HT1080 (cell line): ENCODE data around the gene CD226. TPM values are rescaled to one million over a fixed set of nuclear protein-coding genes. Genes with fewer than 3 reads are reported as not detected.

Experiments
- DNase-seq: peaks from one replicate; pipeline ENCODE4 v3.0.0-alpha.2; 2015; ENCODE audit warnings: low read depth
- polyA plus RNA-seq, 2 experiments: library from polyadenylated mRNA; depleted of rRNA; stranded (reverse); fragments of >200 nt; gene quantifications; 2 replicates each; pipeline ENCODE4 v1.2.3, GENCODE V29; 2015
- total RNA-seq: library from RNA; depleted of rRNA; stranded (reverse); fragments of >200 nt; shearing (Covaris generic); gene quantifications from 2 replicates; pipeline ENCODE4 v1.2.3, GENCODE V29; 2014; rRNA removed

Gene CD226
- total RNA-seq = 0.03 and 0.17 TPM in 2 replicates
- 0.05 and 0.06 TPM in 2 replicates for polyA plus RNA-seq (2015; cell fraction: cytosol; rRNA removed)
- polyA plus RNA-seq (2015; cell fraction: nucleus; rRNA removed) = 0.22 and 0.44 TPM in 2 replicates

DNA sequence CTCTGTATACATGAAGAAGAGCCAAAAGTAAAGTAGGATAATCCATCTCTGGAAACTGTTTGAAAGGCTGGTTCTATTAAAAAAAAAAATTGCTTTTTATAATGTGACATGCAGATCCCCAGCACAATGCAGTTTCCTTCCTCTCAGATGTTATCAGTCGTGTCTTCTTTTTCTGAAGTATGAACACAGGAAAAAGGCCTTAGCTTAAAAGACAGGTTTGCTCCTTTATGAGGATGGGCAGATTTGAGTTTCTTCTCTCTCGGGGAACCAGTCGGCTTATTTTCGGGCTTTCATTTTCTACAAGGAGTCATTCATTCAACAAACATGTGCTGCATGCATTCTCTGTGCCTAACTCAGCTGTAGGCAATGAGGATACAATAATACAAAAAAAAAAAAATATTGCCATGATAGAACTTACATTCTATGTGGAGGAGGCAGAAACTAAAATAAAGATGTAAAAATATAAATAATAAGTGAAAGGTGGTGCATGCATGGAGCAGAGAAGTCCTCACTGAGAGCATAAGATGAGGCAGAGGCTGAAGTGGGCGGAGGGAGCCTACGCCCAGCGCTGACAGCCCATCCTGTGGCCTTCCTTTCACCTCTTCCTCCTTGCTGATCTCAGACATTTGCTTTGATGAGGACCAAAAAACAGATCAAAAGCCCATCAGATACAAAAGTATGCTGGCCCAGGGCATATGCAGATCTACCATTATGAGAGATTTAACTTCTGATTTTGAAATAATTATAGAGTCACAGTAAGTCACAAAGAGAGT is at the start of gene CD226:
TSS of gene CD226 (minus strand) at position 513 of the 773 bp plus-strand sequence. CDS start at position 46, 467 bp downstream.
- DNase-seq = no peak

DNA sequence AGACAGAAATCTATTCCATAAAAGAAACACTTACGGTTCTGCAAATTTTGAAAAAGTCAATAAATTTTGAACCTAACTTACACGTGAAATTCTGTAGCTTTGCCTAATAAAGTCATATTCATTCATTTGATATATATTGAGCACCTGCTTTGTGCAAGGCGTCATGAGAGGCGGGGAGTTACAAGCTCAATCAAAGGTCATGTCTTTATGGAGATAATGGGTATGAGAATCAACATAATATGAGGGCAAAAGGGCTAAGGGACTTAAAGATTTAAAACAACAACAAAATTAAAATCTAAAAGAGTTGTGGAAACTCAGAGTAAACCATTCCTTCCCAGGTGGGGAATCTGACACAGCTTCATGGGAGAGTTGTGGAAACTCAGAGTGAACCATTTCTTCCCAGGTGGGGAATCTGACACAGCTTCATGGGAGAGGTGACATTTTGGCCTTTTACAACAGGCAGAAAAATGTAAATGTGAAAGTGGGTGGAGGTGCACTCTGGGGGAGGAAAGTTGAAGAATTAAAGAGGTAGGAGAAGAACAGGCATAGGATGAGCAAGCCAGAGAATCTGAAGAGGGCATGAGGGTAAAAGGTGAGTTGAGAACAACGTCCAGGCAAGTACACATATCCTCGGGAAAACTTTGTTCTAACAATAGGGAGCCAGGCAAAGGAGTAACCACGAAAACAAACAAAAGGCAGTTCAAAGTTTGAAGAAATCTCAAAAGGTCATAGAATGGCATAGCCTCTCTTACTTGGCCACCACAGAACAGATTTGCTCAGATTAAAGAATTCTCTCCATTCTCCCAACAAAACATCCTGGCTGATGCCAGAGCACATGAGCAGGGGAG is 49.5 kb upstream of the CD226 start:
- DNase-seq = peak; percentile 7

DNA sequence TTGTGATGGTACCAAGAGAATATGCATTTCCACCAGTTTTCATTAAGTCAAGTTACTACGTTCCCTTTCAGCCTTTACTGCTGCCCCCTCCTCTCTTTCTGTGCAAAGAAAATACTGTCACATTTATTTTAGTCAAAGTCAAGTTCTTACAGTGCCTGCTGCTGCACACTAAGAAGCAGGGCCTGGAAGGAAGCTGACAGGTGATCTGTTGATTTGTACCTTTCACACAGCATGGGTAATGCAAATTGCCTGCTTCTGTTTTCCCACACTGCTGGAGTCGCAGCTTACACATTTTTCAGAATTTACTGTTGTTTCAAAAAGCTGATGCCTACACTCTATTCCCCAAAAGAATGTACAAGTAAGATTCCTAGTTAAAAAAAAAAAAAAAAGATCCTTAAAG is 48.7 kb upstream of the CD226 start:
- no peak for DNase-seq

DNA sequence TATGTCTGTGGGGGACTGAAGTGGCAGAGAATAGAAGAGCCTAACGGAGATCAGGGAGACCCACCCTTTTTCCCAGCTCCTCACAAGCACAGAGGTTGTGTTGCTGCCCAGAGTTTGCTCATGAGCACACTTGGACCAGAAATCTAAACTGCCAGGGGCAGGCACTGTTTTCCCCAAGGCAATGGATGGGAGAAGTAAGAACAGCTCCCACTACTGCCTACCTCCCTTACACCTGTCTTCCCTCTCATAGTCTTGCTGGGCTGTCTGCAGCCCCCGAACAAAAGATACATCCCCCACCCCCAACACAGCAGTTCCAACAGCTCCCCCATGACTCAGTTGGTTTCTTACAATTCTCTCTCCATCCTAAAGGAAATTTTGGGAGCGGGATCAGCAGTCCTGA is 48.1 kb upstream of the CD226 start:
- no peak for DNase-seq

DNA sequence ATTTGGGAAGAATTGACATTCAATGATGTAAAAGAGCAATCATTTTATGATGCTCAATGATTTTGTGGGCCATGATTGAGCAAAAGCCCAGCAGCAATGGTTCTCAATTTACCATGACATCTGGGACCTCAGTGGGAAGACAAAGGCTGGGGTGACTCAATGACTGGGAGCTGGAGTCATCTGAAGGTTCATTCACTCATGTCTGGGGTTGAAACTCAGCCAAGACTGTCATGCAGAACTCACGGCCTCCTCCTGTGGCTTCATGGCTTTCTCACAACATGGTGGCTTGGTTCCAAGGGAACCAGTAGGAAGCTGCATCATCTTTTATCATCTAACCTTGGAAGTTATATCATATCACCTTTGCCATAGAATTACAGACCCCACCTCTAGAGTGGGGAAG is 45.1 kb upstream of the CD226 start:
- DNase-seq = peak; percentile 90

DNA sequence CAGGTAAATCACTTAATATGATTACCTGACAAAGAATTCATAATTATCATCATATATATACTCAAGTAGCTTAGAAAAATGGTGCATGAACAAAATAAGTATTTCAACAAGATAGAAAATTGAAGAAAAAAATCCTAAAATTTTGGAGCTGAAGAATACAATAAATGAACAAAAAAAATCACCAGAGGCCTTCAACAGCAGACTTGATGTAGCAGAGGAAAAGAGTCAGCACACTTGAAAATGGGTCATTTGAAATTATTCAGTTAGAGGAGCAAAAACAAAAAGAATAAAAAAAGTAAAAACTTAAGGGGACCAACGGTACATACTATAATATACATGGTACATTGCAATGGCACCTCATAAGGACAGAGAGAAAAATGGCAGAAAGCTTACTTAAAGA is 40.2 kb upstream of the CD226 start:
- no peak for DNase-seq

DNA sequence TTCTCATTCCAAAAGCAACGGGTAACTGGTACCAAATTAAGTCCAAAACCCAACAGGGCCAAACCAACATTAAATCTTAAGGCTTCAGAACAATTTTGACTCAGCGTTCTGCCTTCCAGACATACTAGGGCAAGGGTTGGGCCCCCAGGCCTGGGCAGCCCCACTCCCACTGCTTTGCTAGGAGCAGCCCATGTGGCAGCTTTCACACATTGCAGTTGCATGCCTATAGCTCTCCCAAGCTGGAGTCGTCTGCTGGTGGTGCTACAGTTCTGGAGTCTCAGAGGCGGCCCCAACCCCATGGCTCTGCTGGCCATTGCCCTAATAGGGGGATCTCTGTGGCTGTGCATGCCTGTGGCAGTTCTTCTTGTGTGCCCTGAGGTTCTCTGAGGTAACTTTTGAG is 37.6 kb upstream of the CD226 start:
- no peak for DNase-seq

DNA sequence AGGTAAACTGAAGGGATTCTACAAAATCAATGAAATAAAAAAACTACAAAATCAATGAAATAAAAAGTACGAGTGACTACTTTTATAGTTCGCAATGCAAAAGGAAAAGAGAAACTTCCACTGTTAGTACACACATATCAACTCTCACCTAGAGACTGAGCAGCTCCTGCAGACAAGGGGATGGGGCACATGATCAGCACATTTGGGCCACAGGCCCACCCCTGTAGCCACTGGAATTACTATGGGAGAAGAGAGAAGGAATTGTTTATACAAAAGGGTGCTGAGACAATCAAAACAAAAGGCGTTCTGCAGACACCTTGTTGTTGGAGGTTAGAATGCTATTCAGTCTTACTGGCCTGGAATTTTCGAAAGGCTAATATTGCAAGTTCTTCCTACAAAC is 34.7 kb upstream of the CD226 start:
- no peak for DNase-seq

DNA sequence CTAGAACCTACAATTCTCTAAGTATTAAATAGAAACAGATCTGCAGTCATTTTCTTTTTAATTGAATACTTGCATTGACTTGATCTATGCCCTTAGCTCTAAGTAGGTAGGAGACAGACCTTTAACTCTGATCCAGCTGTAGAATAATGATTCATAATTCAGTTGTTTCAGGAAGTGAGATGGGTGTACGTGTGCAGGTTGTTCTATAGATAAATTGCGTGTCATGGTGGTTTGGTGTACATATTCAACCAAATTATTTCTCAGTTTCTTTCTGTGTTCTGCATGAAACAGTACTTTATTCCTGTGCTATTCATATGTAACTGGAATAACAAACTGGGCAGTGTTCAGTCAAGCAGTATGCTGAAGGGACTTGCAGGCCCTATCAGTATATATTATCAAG is 34.3 kb upstream of the CD226 start:
- no peak for DNase-seq

DNA sequence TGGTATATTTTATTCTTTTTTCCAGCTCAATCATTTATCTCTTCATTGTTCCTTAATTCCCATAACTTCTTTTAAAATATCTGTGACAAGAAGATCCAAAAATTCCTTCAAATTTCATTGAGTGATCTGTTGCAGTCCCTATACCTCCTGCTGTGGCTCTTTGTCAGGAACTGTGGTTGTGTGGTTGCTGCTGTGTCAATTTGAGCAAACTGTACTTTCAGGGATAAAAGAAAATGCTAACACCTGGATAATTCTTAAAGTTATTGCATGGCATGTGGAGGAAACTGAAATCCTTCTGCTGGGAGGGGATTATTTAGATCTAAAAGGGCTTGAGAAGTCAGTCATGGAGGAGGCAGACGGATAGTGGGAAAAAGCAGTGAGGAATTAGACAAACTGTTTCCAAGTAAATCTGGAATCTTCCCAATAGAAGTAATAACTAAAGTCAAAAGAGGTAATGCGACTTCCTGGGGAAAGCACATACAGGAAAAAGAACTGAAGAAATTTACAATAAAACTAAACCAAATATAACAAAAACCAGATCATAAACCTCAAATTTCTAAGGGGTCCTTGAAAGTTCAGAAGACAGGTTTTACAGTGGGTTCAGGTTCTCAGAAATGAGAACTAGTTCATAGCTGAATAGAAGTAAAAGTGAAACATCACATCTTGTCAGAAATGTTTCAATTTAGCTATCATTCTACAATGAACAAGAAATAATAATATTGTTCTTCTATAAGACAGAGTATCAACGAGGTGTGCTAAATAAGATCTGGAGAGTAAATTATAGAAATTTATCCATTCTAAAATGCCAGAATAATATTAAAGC is 33.5 kb upstream of the CD226 start:
- DNase-seq = no peak

DNA sequence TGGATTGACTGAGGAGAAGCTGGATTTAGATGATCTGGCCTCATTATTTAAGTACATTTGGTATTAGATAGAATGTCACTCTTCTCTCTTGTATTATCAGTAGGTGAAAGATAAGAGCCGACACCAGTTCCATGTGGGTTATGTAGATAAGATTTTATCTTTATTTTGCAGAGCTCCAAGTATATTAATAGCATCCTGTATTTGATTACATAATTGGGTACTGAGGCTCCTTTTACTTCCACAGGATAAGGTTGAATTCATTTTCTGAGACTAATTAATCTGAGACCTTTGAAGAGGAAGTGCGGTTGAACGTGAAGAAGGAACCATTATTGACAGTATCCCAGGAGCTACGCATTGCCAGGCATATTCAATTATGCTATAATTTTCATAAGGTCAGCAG is 32.8 kb upstream of the CD226 start:
- no peak for DNase-seq

DNA sequence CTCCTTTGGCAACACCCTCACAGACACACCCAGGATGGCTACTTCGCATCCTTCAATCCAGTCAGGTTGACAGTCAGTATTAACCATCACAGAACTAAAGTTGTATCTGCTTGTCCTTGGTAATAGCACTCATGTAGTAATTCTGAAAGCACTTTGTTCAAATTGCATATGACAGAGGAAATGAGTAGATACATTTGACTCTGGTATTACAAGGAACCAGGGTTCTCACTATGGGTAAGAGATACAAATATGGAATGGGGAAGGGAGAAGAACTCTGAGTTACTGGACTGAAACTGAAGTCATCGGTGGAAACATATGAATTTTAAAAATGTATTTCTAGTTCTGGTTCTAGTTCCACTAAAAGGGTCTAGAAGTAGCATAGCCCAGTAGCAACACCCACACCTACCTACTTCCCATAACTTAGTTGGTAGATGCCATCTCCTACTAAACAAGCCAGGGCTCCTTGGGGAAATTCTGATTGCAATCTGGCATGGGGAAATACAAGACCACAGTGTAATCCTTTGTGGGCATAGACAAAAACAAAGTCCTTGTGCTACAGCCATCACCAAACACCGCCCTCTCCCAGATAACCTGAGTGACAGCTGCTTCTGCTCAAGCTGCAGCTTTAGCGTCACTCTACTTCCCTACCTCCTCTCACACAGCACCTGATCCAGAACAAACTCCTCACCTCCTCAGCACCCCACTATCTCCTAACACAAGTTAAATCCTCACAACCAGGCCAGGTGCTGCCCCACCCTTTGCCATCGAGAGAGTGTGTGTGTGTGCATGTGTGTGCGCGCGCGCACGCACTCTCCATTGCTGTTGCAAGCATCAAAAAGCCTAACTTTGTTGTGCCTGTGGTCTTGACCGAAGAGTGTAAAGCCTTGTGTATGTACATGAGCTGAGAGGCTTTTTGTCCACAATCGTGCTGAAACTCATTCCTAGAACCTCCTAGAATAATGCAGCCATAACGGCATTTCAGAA is 31.4 kb upstream of the CD226 start:
- no peak for DNase-seq

DNA sequence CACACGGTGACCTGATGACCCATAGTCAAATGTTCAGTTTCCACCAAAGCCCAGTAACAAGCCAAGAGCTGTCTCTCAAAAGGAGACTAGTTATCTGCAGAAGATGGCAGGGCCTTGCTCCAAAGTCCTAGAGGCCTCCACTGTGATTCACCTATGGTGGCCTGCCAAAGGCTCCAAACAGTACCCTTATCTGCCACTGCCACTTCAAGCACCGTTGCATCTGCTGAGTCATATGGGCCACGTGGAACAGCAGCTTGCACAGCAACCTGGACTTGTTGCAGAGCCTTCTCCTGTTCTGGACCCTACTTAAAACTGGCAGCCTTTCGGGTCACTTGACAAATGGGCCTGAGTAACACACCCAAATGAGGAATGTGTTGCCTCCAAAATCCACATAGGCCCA is 27.6 kb upstream of the CD226 start:
- DNase-seq = peak; percentile 16

DNA sequence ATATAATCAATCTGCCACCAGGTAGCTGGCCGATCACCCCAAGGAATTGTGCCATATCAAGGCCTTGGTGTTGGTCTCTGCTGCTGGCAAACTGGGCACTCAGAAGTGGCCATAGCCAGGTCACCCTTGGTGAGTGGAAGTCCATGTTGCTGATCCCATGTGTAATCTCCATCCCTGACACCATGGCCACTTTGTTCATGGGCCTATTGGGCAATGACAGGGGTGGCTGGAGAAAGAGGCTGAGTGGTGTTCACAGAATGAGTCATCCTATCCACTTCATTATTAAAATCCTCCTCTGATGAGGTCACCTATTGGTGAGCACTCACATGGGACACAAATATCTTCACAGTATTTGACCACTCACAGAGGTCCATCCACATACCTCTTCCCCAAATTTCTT is 26.7 kb upstream of the CD226 start:
- DNase-seq = peak; percentile 76

DNA sequence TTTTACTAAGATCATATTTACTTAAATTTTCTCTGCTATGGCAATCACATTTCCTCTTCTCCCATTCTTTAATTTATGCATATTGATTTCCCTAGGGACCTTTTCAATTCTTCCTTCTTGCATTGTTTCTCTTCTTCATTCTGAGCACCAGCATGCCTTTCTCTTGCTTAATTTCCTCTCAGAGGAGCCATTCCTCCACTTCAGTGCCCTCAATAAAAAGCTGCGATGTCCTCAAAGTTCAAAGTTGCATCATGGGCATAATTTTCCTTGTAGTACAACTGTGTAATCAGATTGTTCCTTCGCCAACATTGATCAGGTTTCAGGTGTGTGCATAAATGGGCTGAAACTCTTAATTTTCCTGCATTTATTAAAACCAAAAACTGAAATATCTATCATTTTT is 21.8 kb upstream of the CD226 start:
- no peak for DNase-seq

DNA sequence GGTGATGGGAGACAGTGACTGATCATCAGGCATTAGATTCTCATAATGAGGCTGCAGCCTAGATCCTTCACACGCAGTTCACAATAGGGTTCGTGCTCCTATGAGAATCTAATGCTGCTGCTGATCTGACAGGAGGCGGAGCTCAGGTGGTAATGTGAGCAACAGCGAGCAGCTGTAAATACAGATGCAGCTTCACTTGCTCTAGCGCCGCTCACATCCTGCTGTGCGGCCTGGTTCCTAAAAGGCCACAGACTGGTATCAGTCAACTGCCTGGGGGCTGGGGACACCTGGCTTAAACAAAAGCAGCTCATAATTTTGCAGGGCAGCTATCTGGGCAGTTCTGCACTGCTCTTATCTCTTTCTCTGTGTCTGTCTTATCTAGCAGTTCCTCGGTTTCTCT is 20.4 kb upstream of the CD226 start:
- no peak for DNase-seq

DNA sequence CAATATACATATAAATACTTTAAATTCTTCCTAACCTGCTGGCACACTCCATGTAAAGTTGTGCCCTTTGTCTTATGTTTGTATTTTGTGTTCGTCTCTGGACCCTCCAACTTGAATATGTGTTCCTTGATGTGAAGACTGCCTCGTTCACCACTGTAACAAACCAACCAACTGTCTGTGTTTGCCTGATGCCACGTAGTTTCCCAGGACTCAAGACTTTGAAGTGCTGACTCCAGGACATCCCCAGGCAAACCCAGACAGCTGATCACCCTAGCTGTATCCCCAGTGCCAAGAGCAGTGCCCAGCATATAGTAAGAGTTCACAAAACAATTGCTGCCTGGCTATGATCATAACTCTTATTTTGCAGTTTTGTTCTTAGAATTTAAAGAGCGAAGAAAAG is 15.5 kb upstream of the CD226 start:
- no peak for DNase-seq

DNA sequence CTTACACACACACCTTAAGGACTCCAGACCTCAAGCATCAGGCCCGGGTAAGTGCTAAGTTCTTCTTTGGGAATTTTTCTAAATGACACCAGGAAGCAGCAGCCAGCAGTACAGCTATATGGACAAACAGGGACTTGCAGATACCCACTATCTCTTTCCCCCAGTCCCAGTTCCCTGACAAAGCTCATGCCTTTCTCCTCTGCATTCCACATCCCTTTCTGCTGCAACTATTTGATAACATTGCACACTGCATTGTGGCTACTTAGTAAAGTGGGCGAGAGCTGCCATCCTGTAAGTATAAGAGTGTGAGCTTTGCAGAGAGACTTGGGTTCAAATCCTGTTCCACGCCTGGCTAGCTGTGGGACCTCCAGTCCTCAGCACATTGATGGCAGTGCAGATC is 14.0 kb upstream of the CD226 start:
- DNase-seq = no peak

DNA sequence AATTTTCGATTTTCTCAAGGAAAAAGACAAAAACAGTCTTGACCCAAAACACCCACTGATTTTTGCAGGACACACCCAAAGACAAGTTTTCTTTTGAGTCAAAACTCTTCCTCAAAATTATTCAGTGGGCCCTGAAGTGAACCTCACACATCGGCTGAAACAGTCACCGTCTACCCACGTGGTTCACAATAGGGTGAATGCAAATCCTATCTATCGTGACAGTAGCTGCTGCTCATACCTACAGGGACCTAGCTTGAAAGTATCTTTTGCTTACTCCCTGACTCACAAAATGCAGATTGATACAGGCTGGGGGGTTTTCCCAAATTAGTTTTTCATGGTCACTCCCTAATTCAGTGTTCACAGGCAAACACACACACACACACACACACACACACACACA is 10.7 kb upstream of the CD226 start:
- DNase-seq = no peak

DNA sequence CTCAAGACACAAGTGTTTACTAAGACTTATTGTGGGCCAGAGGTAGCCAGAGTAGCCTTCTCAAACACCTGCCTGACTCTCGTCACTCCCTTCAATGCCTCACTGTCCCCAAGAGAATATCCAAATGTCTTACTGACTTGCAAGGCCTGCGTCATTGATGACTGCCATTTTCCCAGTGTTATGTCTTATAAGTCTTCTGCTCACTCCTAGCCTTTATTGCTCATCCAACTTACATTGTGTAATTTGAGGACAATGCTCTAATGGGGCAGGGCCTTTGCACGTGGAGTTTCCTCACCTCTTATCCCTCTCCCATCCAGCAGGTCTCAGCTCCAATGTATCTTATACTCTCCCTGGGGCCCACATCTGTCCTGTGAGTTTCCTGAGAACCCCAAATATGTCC is 10.1 kb upstream of the CD226 start:
- no peak for DNase-seq
